Adrenal gland (tissue), 12 donors: ENCODE results near the gene AGAP1. TPM values are rescaled to one million over a fixed set of nuclear protein-coding genes. Genes with fewer than 3 reads are reported as not detected.

ENCODE experiments used
- DNase-seq, 7 donors: peaks; one replicate each; pipeline ENCODE4 v3.0.0-alpha.2; 2019 to 2020
- H3K27ac ChIP-seq, 5 donors: fragments of 200-600 bp; sonication (generic) in 4 of 5; 1 replicate in 3 of 5; 2 replicates in 2 of 5; pipeline versions ENCODE4 v1.5.1 to v1.8.0; 2016 to 2020; ENCODE audit warnings: mild to moderate bottlenecking in 1 of 5
- H3K27me3 ChIP-seq: fragments of 200-600 bp; 2 replicates; pipeline ENCODE4 v1.8.0; 2021
- H3K36me3 ChIP-seq, 2 donors: fragments of 200-600 bp; replicated peaks in 1 of 2; 1 replicate in 1 of 2; 2 replicates in 1 of 2; pipeline versions ENCODE4 v1.5.1 to v1.8.0; 2018 to 2022
- H3K4me1 ChIP-seq, 2 donors: fragments of 200-600 bp; replicated peaks in 1 of 2; 1 replicate in 1 of 2; 2 replicates in 1 of 2; pipeline versions ENCODE4 v1.5.1 to v1.8.0; 2018 to 2021
- H3K4me3 ChIP-seq, 4 donors: fragments of 200-600 bp; sonication (generic) in 3 of 4; one replicate each; pipeline ENCODE4 v1.5.1; 2016 to 2018
- H3K9me3 ChIP-seq, 3 donors: fragments of 200-600 bp; sonication (generic) in 1 of 3; replicated peaks in 1 of 3; 1 replicate in 2 of 3; 2 replicates in 1 of 3; pipeline versions ENCODE4 v1.5.1 to v1.8.0; 2016 to 2021
- CTCF ChIP-seq, 6 experiments: fragments of 450-650 bp in 4 of 6; fragments of 200-600 bp in 2 of 6; sonication (generic) in 1 of 6; IDR thresholded peaks; 1 replicate in 5 of 6; 2 replicates in 1 of 6; pipeline versions ENCODE4 v1.5.1 to v1.8.0; 2016 to 2021; ENCODE audit warnings: antibody characterized with exemption in 6 of 6, mild to moderate bottlenecking in 2 of 6, moderate library complexity in 1 of 6
- POLR2A ChIP-seq, 2 donors: fragments of 450-650 bp; IDR thresholded peaks; one replicate each; pipeline ENCODE4 v1.6.1; 2017; ENCODE audit warnings: antibody characterized with exemption in 2 of 2, mild to moderate bottlenecking in 2 of 2, moderate library complexity in 1 of 2
- WGBS, 4 donors: extraction: QIAGEN DNeasy Blood & Tissue Kit in 2 of 4; methylation state at CpG; one replicate each; pipeline versions ENCODE4 v1.1.5 to v1.1.7; 2013 to 2017; 5-methylcytosine and 5-hydroxymethylcytosine counted together
- intact Hi-C, 2 donors: fragments of 100-400 bp; cut with DNase I; formaldehyde crosslinking; loops; one replicate each; pipeline versions ENCODE4 v1.14.1 to v1.15.0; 2022 to 2023
- polyA plus RNA-seq, 3 donors: library from polyadenylated mRNA; stranded (reverse); fragments of 200-250 nt in 2 of 3; fragments of 350-450 nt in 1 of 3; fragmentation: Illumina TruSeq in 1 of 3; extraction: RNeasy Lipid Tissue Mini Kit (QIAGEN cat#74804) in 1 of 3; gene quantifications; one replicate each; pipeline ENCODE4 v1.2.3, GENCODE V29; 2013 to 2014
- total RNA-seq, 9 donors: library from RNA; depleted of rRNA in 4 of 9; stranded (reverse); fragments of >200 nt in 4 of 9; fragments of 120-200 nt in 1 of 9; fragmentation: NEBNext Ultra II Directional in 1 of 9; extraction: Animal tissue kit (Norgen Biotek cat#: 25700) in 1 of 9; gene quantifications; one replicate each; pipeline versions ENCODE4 v1.1.0 to v1.2.4, GENCODE V29; 2013 to 2023
- donor health status: healthy with polysubstance abuse.
- donor health status: Bipolar disorder and iron deficiency.
- donor health status: DM: yes; HTN: yes; CAD: no.
- donor health status: DM: no; HTN: no; CAD: no.
- donor health status: DM: no; HTN: no; CAD: no.
- donor health status: DM: yes; HTN: yes; CAD: no.

AGAP1 gene
- total and polyA plus RNA-seq, 12 donors = 5.3 to 29.6 (median 17.7) TPM

GRCh38 chr2:235614900-235615712, 121.3 kb downstream of the AGAP1 start:
- H3K36me3 ChIP-seq = no peaks in the 10 kb centered on the region
- WGBS, 4 donors = 53 to 59% (median 56%) methylated on average over 11 of the region's 11 CpGs
- H3K27ac ChIP-seq = peak overlapping the region in 2 of 5 donors; percentile 3 to 44
- no peaks in the 10 kb centered on the region for H3K27me3 ChIP-seq
- TF ChIP-seq POLR2A (IDR thresholded peaks at IDR 0.05) = no peak
- no peaks in the 10 kb centered on the region for H3K9me3 ChIP-seq
- H3K4me3 ChIP-seq = no peak overlapping the region
- peaks cover 8 to 25% of the 10 kb centered on the region in 2 donors for H3K4me1 ChIP-seq
- DNase-seq = peak; percentile 23 to 78 (median 40)
- intact Hi-C loops = no loop called here

- Histone ChIP-seq H3K4me1 (peaks cover 8 to 18% of the 10 kb centered on the region in 2 donors), H3K9me3 (no peaks in the 10 kb centered on the region), H3K4me3 (no peak overlapping the region), H3K27ac (no peak overlapping the region), H3K36me3 (no peaks in the 10 kb centered on the region), H3K27me3 (no peaks in the 10 kb centered on the region)
- intact Hi-C loops = no loop called here
- TF ChIP-seq POLR2A (IDR thresholded peaks at IDR 0.05) (no peak), CTCF (IDR thresholded peaks at IDR 0.05) (no peak)
- DNase-seq = no peak
- WGBS, 4 donors = 48 to 66% (median 59%) methylated on average over 2 of the region's 2 CpGs
These were observed 123.0 kb downstream of the AGAP1 start for GRCh38 chr2:235616885-235617284.

GRCh38 chr2:235618039-235618438, 124.2 kb downstream of the AGAP1 start:
- DNase-seq = no peak
- Histone ChIP-seq H3K4me1 (peaks cover 8 to 17% of the 10 kb centered on the region in 2 donors), H3K36me3 (no peaks in the 10 kb centered on the region), H3K9me3 (no peaks in the 10 kb centered on the region), H3K27me3 (no peaks in the 10 kb centered on the region), H3K4me3 (no peak overlapping the region), H3K27ac (no peak overlapping the region)
- WGBS, 4 donors = 84 to 97% (median 90%) methylated on average over 7 of the region's 7 CpGs
- TF ChIP-seq POLR2A (IDR thresholded peaks at IDR 0.05) (no peak), CTCF (IDR thresholded peaks at IDR 0.05) (no peak)
- intact Hi-C loops = no loop called here

- H3K36me3 ChIP-seq = no peaks in the 10 kb centered on the region
- intact Hi-C loops = no loop called here
- TF ChIP-seq CTCF (IDR thresholded peaks at IDR 0.05) (no peak), POLR2A (IDR thresholded peaks at IDR 0.05) (no peak)
- H3K4me3 ChIP-seq = no peak overlapping the region
- peaks cover 8 to 14% of the 10 kb centered on the region in 2 donors for H3K4me1 ChIP-seq
- H3K27me3 ChIP-seq = no peaks in the 10 kb centered on the region
- WGBS, 4 donors = 96 to 97% (median 96%) methylated on average over 4 to 6 of the region's 6 CpGs
- no peaks in the 10 kb centered on the region for H3K9me3 ChIP-seq
- no peak for DNase-seq
- H3K27ac ChIP-seq = no peak overlapping the region
These were observed 125.7 kb downstream of the AGAP1 start for GRCh38 chr2:235619544-235619943.

GRCh38 chr2:235621736-235622135, 127.9 kb downstream of the AGAP1 start:
- Histone ChIP-seq H3K27ac (no peak overlapping the region), H3K4me1 (no peaks in the 10 kb centered on the region), H3K4me3 (no peak overlapping the region), H3K36me3 (no peaks in the 10 kb centered on the region), H3K27me3 (no peaks in the 10 kb centered on the region), H3K9me3 (no peaks in the 10 kb centered on the region)
- 67 to 91% (median 82%) methylated on average over 6 to 7 of the region's 7 CpGs for WGBS, 4 donors
- no peak for TF ChIP-seq CTCF (IDR thresholded peaks at IDR 0.05)
- TF ChIP-seq POLR2A (IDR thresholded peaks at IDR 0.05) = no peak
- no peak for DNase-seq
- intact Hi-C loops = no loop called here
